GM18502 (cell line): ENCODE results near the gene PET100.

Experiments
- ATAC-seq: cut with Tn5 transposase; IDR thresholded peaks from one replicate; pipeline ENCODE4 v1.9.1; 2021; ENCODE audit warnings: mild to moderate bottlenecking; ENCODE audit not compliant: unreplicated experiment, poor library complexity

PET100 gene

GRCh38 chr19:7674010-7675005 lies 44.7 kb downstream of the PET100 start:
- no peak for ATAC-seq

GRCh38 chr19:7676376-7676775 lies 46.8 kb downstream of the PET100 start:
- ATAC-seq, result no peak

GRCh38 chr19:7676854-7677253 lies 47.3 kb downstream of the PET100 start, which contains the start of gene MCEMP1:
TSS of gene MCEMP1 (plus strand) at chr19:7677090. CDS start at chr19:7677121, 31 bp downstream.
- no peak for ATAC-seq

GRCh38 chr19:7677669-7678311 lies 48.2 kb downstream of the PET100 start:
- no peak for ATAC-seq

GRCh38 chr19:7678971-7679751 lies 49.6 kb downstream of the PET100 start:
- no peak for ATAC-seq

GRCh38 chr19:7679771-7680605 lies 50.4 kb downstream of the PET100 start:
- ATAC-seq, result no peak

GRCh38 chr19:7680606-7681339 lies 51.2 kb downstream of the PET100 start, which contains the start of gene TRAPPC5:
TSS of gene TRAPPC5 (plus strand) at chr19:7680833. CDS start at chr19:7682254, 1,421 bp downstream.
- no peak for ATAC-seq
